NCI-H460 (cell line): ENCODE results near the gene MAK. TPM values are rescaled to one million over a fixed set of nuclear protein-coding genes. Genes with fewer than 3 reads are reported as not detected.
"Not testable (repeated sequence)": the region's sequence is repeated elsewhere in the genome, so short reads cannot be mapped to it uniquely, and the experiment has no call there.

Source experiments
- DNase-seq: peaks from one replicate; pipeline ENCODE4 v3.0.0-alpha.2; 2016; ENCODE audit warnings: low read depth; ENCODE audit errors: extremely low read depth
- total RNA-seq: library from RNA; depleted of rRNA; stranded (reverse); fragments of >200 nt; shearing (Covaris generic); gene quantifications from 2 replicates; pipeline ENCODE4 v1.2.3, GENCODE V29; 2014

Gene MAK
- total RNA-seq, 1 experiment from 2014 or later: 1.6 TPM

- DNase-seq: no peak
These were observed 18.9 kb upstream of the MAK start for GRCh38 chr6:10857259-10857658.

GRCh38 chr6:10854922-10855632 lies 16.7 kb upstream of the MAK start:
- no peak for DNase-seq

GRCh38 chr6:10853849-10854300 lies 15.5 kb upstream of the MAK start:
- not testable (repeated sequence) for DNase-seq

- no peak for DNase-seq
These were observed 14.1 kb upstream of the MAK start for GRCh38 chr6:10852361-10852960.

- DNase-seq: no peak
These were observed 12.4 kb upstream of the MAK start for GRCh38 chr6:10850728-10851127.

- no peak for DNase-seq
These were observed 11.6 kb upstream of the MAK start for GRCh38 chr6:10849901-10850300.

GRCh38 chr6:10847684-10848083 lies 9.3 kb upstream of the MAK start:
- no peak for DNase-seq

- no peak for DNase-seq
These were observed 5.2 kb upstream of the MAK start for GRCh38 chr6:10843554-10843953.

GRCh38 chr6:10838794-10839333 lies 525 bp upstream of the MAK start:
- DNase-seq: no peak

- no peak for DNase-seq
These were observed 731 bp downstream of the MAK start for GRCh38 chr6:10837622-10837994.

GRCh38 chr6:10837009-10837621 lies 1.2 kb downstream of the MAK start:
- DNase-seq: no peak

GRCh38 chr6:10834823-10835222 lies 3.5 kb downstream of the MAK start:
- DNase-seq: no peak

GRCh38 chr6:10831609-10832008 lies 6.7 kb downstream of the MAK start:
- no peak for DNase-seq

GRCh38 chr6:10824819-10825218 lies 13.5 kb downstream of the MAK start:
- DNase-seq: no peak

- DNase-seq: no peak
These were observed 14.0 kb downstream of the MAK start for GRCh38 chr6:10824297-10824696.

- not testable (repeated sequence) for DNase-seq
These were observed 24.2 kb downstream of the MAK start for GRCh38 chr6:10814176-10814575.

- no peak for DNase-seq
These were observed 29.2 kb downstream of the MAK start for GRCh38 chr6:10809098-10809497.

GRCh38 chr6:10808376-10808775 lies 30.0 kb downstream of the MAK start:
- no peak for DNase-seq

- DNase-seq: peak; percentile 59
These were observed 37.0 kb downstream of the MAK start for GRCh38 chr6:10801224-10801848.

- peak; percentile 30 for DNase-seq
These were observed 37.5 kb downstream of the MAK start for GRCh38 chr6:10800810-10801209.

GRCh38 chr6:10794239-10794638 lies 44.1 kb downstream of the MAK start:
- no peak for DNase-seq
